HG03558 (cell line): ENCODE data around the gene TMEM80.
"Not testable (repeated sequence)": the region's sequence is repeated elsewhere in the genome, so short reads cannot be mapped to it uniquely, and the experiment has no call there.

Experiments used
- ATAC-seq: cut with Tn5 transposase; IDR thresholded peaks from one replicate; pipeline ENCODE4 v1.9.1; 2021; ENCODE audit warnings: moderate number of reproducible peaks; ENCODE audit not compliant: unreplicated experiment; ENCODE audit errors: extremely low read depth

TMEM80 gene

DNA sequence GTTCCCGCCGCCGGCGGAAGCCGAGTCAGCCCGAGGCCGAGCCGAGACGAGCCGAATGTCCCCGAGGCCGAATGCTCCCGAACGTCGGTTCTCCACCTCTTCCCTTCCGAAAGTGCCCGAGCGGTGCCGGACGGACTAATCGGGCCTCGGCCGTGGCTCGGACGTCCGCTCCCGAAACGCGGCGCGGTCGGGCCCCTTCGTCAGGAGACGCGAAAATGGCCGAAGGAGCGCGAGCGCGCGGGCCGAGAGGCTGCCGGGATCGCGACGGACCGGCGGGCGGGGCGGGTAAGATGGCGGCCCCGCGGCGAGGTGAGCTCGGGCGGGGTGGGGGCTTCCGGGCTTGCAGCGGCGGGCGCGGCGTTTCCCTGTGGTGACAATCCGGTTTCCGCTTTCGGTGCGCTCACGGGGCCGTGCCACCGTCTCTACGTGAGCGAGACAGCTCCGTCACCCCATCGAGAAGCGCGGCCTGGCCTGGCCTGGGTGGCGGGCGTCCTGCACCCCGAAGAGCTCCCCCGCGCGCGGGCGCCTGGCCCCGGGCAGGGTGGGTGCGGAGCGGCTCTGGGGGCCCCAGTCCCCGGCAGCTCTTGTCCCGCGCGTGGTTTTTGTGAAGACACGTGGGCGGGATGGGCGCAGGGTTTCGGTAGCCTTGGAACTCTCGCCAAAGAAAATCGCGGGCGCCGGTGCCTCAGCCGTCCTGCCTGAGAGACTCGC is at the start of gene TMEM80:
TMEM80 (plus strand) TSS at position 279 of the 711 bp plus-strand sequence; CDS start at position 291, 12 bp downstream.
- ATAC-seq: peak; percentile 57

DNA sequence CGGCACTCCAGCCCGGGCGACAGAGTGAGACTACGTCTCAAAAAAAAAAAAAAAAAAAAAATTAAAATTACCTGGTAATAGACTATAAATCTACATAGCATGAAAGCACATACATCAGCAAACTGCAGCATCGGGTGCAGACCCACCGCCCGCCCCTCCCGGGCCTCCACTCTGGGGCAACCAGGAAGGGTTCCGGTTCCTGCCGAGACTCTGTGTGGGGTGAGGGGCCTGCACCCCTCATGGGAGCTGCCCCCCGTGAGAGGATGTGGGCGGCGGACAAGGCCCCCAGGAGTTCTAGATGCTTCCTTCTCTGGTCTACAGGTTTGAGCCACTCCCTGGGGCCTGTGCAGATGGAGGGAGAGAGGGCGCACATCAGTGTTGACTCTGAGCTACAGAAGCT is 49.4 kb upstream of the TMEM80 start:
- no peak for ATAC-seq

DNA sequence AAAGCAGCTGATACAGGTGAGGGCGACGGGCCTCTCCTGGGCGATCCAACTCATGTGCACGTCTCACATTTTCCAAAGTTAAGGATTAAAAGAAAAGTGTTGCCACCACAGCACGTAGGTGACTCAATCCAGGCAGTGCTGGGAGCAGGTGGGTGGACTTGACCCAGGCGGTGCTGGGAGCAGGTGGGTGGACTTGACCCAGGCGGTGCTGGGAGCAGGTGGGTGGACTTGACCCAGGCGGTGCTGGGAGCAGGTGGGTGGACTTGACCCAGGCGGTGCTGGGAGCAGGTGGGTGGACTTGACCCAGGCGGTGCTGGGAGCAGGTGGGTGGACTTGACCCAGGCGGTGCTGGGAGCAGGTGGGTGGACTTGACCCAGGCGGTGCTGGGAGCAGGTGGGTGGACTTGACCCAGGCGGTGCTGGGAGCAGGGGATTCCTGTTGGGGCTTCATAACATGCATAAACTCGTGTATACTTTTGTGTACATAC is 47.9 kb upstream of the TMEM80 start:
- ATAC-seq: not testable (repeated sequence)

DNA sequence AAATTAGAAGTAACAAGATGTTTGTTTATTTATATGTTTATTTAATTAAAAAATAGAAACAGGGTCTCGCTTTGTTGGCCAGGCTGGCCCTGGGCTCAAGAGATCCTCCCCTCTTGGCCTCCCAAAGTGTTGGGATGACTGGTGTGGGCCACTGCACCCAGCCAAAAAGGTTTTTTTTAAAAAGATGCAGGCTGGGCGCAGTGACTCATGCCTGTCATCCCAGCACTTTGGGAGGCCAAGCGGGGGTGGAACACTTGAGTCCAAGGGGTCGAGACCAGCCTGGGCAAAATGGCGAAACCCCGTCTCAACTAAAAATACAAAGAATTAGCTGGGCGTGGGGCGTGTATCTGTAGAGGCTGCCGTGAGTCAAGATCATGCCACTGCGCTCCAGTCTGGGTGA is 45.1 kb upstream of the TMEM80 start:
- no peak for ATAC-seq

DNA sequence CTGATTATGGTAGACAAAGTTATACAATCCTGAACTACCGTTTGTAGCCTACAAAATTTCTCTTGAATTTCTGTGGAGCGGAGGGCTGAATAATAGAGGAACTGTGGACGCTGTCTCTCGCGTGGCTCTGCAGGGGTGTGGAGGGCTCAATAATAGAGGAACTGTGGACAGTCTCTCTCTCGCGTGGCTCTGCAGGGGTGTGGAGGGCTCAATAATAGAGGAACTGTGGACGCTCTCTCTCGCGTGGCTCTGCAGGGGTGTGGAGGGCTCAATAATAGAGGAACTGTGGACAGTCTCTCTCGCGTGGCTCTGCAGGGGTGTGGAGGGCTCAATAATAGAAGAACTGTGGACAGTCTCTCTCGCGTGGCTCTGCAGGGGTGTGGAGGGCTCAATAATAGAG is 42.5 kb upstream of the TMEM80 start:
- ATAC-seq: not testable (repeated sequence)

DNA sequence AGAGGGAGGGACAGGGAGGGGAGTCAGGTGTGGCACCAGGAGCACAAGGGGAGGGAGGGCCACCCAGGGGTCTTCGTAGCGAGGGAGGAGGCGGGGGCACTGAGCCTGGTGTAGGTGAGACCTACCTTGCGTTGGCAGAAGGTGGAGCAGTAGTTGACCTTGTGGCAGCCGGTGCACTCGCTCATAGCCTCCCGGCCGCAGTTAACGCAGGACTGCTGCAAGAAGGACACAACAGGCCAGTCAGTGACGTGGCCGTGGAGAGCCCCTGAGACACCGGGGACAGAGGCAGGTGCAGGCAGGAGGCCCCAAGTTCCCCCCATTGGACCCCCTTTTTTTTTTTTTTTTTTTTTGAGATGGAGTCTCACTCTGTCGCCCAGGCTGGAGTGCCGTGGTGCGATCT is 41.8 kb upstream of the TMEM80 start:
- no peak for ATAC-seq

DNA sequence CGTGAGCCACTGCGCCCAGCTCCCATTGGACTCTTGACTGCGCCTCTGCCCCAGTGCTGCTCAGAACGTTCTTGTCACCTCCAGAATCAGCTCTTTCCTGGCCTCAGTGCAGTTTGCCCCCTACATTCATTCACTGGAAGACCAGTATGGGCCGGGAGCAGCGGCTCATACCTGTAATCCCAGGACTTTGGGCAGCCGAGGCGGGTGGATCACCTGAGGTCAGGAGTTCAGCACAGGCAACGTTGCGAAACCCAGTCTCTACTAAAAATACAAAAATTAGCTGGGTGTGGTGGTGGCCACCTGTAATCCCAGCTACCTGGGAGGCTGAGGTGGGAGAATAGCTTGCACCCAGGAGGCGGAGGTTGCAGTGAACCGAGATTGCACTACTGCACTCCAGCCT is 41.2 kb upstream of the TMEM80 start:
- not testable (repeated sequence) for ATAC-seq

DNA sequence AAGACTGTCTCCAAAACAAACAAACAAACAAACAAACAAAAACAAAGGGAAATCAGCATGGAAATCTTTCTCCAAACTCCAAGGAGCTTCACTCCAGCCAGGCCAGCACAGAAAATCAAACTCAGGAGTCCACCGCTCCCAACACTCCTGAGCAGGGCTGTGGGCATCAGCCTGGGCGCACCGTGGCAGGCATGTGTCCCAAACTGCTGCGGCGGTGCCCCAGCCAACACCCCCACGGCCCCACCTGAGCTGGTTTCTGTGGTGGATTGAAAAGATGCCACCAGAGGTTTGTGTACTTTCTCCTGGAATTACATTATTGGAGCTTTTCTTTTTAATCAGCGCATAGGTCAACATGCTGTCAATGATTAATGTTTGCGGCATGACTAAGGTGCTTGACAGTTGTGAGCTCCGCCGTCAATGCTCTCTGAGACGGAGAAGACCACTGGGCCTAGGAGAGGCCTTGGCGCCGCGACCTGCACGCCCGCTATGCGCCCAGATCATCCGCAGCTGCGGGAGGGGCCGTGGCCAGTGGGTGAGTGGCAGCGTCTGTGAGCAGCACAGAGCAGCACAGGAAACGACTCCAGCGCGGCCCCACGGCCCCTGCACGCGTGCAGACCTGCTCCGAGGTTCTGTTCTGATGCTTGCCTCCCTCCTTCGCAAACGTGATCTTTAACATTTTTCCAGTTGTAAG is 40.4 kb upstream of the TMEM80 start:
- ATAC-seq: no peak

DNA sequence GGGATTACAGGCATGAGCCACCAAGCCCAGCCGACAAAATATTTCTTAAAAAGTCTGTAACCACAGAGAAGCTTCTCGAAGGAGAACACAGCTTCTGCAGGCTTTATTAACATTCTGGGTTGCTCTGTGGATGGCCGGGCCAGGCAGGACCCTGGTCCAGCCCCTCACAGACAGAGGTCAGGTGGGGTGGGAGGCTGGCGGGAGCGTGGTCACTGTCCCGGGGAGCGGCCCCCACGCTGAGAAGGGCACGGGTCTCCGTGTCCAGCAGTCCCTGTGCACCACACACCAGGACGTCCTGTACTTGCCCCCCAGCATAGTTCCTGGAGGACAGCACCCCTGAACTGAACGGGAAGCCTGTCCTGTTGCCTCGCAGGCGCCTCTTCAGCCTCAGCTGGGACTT is 39.2 kb upstream of the TMEM80 start:
- no peak for ATAC-seq

DNA sequence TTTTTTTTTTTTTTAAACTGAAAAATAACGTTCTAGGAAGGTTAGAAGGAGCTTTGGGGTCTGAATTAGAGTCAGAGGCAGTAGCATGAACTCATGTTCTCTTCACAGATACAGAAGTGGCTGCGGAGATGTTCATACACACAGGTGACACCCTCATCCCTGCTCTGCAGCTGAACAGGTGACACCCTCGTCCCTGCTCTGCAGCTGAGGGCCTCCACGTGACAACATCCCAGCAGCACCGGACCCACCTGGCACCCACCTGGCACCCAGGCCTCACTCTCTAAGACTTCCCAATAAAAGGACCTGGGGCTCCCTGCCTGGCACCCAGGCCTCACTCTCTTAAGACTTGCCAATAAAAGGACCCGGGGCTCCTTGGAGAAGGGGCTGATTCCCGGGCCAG is 38.8 kb upstream of the TMEM80 start:
- ATAC-seq: no peak

DNA sequence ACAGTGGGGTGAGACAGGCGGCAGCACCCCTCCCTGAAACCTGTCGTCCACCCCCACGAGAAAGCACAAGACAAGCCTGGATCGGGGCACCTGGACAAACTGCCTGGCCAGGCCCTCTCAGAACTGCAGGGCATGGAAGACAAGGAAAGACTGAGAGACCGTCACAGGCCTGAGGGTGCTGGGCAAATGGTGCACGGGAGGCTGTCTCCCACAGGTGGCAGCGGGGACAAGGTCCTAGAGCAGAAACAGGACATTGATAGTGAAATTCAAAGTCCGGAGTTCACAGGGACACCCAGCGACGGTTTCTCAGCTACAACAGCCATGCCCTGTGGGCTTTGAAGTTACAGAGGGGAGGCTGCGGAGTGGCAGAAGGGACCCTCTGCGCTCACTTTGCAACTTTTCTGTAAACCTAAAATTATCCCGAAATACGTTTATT is 37.9 kb upstream of the TMEM80 start:
- ATAC-seq: no peak

DNA sequence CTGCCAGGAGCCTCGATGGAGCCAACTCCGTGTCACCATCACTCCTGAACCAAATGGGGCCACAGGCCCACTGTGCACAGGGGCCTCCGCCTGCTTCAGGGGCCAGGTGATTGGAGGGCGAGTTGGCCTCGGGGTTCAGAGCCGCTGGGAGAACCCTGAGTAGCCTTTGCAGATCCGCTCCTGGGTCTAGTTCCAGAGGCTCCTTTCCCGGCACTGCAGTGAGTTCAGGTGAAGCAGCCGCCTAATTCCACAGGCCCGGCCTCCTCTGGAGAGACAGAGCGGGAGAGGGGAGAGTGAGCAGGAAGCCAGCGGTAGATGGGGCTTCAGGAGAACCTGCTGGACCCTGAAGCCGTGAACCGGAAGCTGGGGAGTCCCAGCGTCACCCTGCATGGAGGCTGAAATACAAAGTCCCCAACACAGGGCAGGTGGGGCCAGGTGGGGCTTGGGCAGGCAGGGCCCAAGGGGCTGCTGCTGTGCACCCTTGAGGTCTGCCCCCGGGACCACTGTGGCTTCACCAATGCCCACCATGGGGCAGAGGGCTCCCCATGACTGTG is 36.0 kb upstream of the TMEM80 start:
- no peak for ATAC-seq

DNA sequence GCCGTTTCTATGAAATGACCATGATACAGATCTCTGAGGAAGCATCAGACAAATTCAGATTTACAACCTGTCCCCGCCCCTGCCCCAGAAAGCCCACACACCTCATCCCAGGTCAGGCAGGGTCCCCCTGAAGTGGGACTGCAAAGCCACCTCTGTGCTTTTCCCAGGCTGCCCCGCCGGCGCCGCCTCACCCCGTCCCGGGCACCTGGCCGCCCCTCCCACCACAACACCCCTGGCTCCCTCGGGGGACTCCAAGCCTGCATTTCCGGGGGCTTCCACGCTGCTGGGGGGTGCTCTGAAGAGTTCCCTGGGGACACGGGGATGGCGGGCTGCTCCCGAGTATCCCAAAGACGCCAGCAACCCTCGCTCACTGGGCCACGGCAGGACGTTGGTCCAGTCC is 35.3 kb upstream of the TMEM80 start:
- ATAC-seq: no peak

DNA sequence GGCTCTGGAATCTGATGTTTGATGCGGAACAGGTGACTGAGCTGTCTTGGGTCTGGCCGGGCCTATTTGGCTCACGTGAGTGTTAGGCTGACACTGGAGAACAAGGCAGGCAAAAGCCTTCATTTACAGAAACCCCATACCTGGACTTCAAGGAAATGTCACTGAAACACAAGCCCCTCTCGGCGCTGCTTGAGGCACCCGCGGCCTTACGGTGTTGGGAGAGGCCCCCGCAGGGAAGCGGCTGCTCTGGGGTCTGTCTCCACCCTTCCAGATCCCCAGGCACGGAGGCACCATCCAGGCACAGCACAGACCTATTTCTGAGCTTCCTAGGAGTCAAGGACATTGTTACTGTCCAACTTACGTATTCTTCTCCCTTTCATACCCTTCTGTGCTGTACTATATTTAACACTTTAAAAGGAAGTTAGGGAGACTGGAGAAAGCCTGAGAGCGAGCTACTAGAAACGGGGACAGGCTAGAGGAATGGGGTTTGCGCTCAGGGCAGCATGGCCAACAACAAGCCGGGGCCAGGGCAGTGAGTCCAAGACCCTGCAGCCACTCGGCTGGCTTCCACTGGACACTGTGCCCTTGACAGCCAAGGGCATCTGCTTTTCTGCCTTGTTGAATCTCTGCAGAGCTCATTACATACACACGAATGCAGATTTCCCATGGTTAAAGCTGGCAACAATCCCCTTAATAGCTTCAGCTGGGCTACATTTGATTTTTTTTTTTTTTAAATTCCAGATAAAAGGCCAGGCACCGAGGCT is 34.8 kb upstream of the TMEM80 start:
- no peak for ATAC-seq

DNA sequence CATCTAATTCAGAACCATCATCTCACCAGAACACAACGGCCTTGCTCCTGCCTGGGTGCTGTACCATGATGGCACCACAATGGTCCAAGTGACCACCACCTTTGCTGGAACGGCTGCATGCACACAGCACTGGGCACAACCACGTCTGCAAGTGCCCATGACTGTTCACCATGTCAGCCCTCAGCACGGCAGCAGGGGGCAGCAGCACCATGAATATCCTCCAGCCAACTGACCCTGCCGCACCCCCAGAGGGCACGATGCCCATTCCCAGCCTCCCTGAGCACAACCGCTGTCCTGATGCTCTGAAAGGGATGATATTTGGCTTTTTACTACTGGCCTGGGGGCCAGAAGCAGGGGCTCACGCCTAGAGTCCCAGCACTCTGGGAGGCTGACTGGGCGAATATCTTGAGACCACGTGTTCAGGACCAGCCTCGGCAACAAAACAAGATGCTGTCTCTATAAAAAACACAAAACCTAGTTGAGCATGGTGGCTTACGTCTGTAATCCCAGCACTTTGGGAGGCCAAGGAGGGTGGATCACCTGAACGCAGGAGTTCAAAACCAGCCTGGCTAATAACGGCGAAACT is 32.8 kb upstream of the TMEM80 start:
- ATAC-seq: no peak

DNA sequence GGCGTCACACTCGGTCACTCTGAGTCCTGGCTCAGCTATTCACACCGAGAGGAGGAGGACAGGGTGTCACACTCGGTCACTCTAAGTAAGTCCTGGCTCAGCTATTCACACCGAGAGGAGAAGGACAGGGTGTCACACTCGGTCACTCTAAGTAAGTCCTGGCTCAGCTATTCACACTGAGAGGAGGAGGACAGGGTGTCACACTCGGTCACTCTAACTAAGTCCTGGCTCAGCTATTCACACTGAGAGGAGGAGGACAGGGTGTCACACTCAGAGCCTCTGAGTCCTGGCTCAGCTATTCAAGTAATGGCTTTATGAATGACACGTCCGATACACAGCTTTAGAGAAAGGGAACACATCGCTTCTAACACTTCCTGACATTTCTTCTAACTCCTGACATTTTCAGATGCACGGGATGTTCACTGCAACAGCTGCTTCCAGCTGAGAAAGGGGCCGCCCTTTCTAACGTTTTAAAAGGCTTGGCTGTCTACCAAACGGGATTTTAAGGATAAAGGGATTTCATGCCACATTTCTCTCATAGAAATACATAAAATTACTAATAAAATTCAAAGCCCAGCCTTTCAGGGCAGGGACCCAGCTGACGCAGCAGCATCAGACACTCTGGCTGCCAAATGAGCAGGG is 30.4 kb upstream of the TMEM80 start:
- no peak for ATAC-seq

DNA sequence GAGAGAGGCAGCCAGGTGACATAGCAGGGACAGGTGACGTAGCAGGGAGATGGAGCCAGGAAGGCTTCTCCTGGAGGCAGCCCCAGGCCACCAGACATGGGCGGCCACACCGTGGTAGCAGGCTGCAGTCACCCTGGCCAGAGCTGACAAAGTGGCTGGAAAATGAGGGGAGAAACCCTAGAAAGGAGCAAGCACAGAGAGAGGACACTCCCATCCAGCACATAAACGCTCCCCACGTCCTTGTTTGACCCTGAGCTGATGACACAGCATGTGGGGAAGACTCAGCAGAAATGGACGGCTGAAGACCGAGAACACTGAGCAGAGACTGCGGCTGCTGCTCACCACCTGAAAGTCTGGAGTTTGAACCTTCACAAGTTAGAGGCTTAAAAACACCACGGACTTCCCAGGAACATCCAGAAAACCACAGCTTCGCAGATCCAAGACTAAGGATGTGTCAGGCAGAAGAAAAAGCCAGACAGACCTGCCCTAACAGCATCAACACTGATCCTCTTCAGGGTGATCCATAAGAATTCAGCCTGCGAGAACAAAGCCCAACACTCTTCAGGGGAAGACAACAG is 29.8 kb upstream of the TMEM80 start:
- no peak for ATAC-seq

DNA sequence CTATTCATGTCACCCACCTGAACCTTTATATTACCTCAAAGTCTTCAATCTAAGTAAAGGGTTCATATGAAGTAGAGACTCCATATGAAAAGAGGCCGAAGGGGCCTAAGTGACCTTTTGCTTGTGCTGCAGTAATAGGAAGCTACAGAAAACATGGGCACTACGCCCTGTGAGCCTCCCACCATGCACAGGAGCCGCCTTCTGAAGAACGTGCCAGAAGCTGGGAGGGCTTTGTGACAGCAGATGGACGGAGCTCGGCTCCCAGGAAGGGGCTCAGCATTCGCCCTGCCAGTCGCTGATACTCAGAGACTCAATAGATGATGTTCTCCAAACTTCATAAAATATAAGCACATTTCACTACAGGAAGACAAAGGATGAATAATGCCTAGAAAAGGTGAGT is 21.8 kb upstream of the TMEM80 start:
- no peak for ATAC-seq

DNA sequence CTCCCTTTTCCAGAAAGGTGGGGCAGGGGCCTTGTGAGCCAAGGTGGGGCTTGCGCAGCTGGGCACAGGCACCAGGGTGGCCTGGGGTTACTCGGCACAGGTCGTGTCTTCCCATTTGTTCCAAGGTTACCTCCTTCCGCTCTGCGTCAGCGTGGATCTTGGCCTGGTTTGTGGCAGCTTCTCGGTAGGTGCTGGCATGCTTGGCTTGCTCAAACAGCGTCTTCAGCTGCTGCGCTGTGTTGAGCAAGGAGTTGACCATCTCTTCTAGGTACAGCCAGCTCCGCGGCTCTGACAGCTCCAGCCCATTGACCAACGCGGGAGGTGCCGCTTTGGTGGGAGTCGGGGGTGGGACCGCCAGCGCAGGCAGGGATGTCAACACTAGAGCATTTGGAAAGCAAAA is 21.2 kb upstream of the TMEM80 start:
- no peak for ATAC-seq

DNA sequence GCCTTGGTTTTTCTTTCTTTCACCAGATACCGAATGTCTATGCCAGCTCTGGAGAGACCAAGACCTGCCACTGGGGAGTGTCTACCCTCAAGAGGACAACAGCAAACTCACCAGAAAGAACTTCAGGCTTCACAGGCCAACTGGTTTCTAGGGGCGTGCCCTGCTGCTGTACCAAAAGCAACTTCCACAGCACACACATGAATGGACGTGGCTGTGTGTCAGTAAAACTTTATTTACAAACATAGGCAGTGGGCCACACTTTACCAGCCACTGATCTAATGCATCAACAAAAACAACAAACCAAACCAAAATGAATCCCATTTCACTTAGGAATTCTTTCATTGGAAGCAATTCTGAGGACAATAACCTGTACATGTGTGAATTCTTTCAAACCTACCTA is 17.3 kb upstream of the TMEM80 start:
- ATAC-seq: no peak
